Naive thymus-derived CD8-positive, alpha-beta T cell (primary cell): ENCODE results near the gene NIFK. TPM values are rescaled to one million over a fixed set of nuclear protein-coding genes. Genes with fewer than 3 reads are reported as not detected.

Experiments used
- ATAC-seq, 2 donors: fragments of 150-1000 bp; cut with Tn5 transposase in 1 of 2; sonication (Bioruptor Pico), chemical (Tn5 transposase) in 1 of 2; 1 replicate in 1 of 2; 2 replicates in 1 of 2; pipeline ENCODE4 v1.10.0; 2021; ENCODE audit warnings: mild to moderate bottlenecking in 2 of 2, moderate library complexity in 2 of 2
- POLR2A ChIA-PET: fragments of 350-600 bp; sonication (Branson Sonifier 250); formaldehyde crosslinking; loops from one replicate; lab custom pipeline; 2021; ENCODE audit warnings: antibody characterized with exemption; lab: Charles Lee
- DNase-seq, 10 donors: peaks; one replicate each; pipeline versions ENCODE4 v3.0.0 to v3.0.0-alpha.2; 2020 to 2022
- H3K27ac Mint-ChIP-seq, 10 donors: one replicate each; pipeline ENCODE4 v1.8.0; 2020 to 2022; ENCODE audit warnings: mild to moderate bottlenecking in 10 of 10, mixed read lengths in 10 of 10, moderate library complexity in 4 of 10, inconsistent platforms in 1 of 10
- H3K27me3 Mint-ChIP-seq, 5 donors: one replicate each; pipeline ENCODE4 v1.8.0; 2021 to 2022; ENCODE audit warnings: mixed read lengths in 5 of 5
- H3K36me3 Mint-ChIP-seq, 3 donors: one replicate each; pipeline ENCODE4 v1.8.0; 2020 to 2022; ENCODE audit warnings: mixed read lengths in 3 of 3, mild to moderate bottlenecking in 2 of 3, inconsistent platforms in 1 of 3
- H3K4me1 Mint-ChIP-seq, 4 donors: one replicate each; pipeline ENCODE4 v1.8.0; 2021 to 2022; ENCODE audit warnings: mixed read lengths in 4 of 4
- H3K4me3 Mint-ChIP-seq, 10 donors: one replicate each; pipeline ENCODE4 v1.8.0; 2020 to 2022; ENCODE audit warnings: mild to moderate bottlenecking in 10 of 10, mixed read lengths in 10 of 10, moderate library complexity in 6 of 10, inconsistent platforms in 1 of 10
- H3K9me3 Mint-ChIP-seq, 9 donors: one replicate each; pipeline ENCODE4 v1.8.0; 2020 to 2022; ENCODE audit warnings: mixed read lengths in 9 of 9, mild to moderate bottlenecking in 3 of 9, inconsistent platforms in 1 of 9, moderate library complexity in 1 of 9
- polyA plus RNA-seq, 3 donors: library from polyadenylated mRNA; unstranded; fragments of 300-500 nt; fragmentation: Illumina TruSeq; gene quantifications; one replicate each; pipeline ENCODE4 v1.2.3, GENCODE V29; 2021
- total RNA-seq, 8 experiments: library from RNA in 2 of 8; stranded (reverse) in 2 of 8; gene quantifications; one replicate each; pipeline ENCODE4 v1.2.3 and lab custom pipeline; 2021 to 2026

The NIFK gene
- 10 to 100 TPM; 68.5 to 80.3 TPM for total RNA-seq
- polyA plus RNA-seq = 10 to 100 TPM; 62.8 to 88.6 (median 77.1) TPM
- total RNA-seq (lab: John Stamatoyannopoulos, UW) = 25.1 to 182 (median 60.6) reads per million in 6 experiments

DNA sequence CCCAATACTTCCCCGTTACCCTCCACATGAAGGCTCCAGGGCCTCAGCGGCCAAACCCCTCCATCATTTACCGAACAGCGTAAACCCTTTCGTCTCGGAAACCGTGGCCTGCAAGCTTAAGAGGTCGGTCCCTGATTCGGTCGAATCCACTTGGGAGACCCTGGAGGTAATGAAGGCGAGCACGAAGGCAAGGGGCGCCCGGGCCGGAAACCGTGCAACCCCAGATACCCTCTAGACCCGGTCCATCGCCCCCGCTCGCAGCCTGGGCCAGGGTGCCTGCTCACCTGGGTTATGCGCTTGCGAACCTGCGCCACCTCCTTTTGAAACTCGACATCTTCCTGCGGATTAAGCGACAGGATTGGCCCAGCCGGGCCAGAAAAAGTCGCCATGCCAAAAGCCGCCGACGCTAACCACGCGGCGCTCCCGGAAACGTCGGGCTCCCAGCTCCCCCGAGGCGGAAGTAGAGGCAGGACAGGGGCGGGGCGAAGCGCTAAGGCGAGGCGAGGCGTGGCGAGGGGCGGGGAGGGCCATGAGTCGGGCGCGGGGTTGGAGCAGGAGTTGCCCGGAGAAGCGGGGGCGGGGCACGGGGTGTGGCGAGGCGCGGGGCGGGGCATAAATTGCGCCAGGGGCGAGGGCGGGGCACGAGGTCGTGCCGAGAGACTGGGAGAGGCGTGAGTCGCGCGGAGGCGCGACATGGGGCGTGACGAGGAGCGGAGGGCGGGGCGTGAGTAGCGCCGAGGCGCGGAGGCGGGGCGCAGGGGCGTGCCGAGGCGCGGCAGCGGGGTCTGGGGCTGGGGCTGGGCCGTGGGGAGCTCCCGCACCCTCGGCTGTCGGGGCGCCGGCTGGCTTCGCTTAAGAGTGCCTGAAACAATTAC is at the start of gene NIFK:
TSS of gene NIFK (minus strand) at position 414 of the 875 bp plus-strand sequence. CDS start at position 389, 25 bp downstream.
- Mint-ChIP-seq H3K36me3 (peaks cover 1 to 37% (median 3%) of the 10 kb centered on the region in 3 donors), H3K4me1 (peaks cover 16 to 60% (median 54%) of the 10 kb centered on the region in 4 donors), H3K27me3 (no peaks in the 10 kb centered on the region), H3K27ac (peak within 1 kb of the TSS; percentile 85 to 99 (median 97)), H3K4me3 (peak within 1 kb of the TSS; percentile 94 to 100 (median 96)), H3K9me3 (no peaks in the 10 kb centered on the region)
- POLR2A ChIA-PET = interaction anchor here (0.7 to 3.9 kb wide), 7 partner anchors 15 to 208 kb away, joined by 3 to 40 read pairs (median 12); partner anchors contain the start of genes CLASP1, RNU4ATAC and TSN
- peak; percentile 97 to 100 (median 100) for DNase-seq
- ATAC-seq = peak; percentile 85 to 86

DNA sequence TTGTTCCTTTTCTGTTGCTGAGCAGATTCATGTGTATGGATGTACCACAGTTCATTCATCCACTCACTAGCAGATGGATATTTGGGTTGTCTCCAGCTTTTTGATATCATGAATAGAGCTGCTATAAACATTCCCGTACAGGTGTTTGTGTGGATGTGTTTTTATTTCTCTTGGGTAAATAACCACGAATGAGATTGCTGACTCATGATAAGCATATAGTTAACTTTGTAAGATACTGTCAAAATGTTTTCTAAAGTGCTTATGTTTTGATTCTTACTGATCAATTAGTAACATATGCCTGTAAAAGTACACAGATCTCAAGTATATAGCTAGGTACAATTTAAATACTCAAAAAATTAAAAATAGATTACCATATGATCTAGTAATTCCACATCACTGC is 46.5 kb upstream of the NIFK start:
- POLR2A ChIA-PET = no interaction called here
- peaks cover 0 to 4% (median 2%) of the 10 kb centered on the region in 5 donors for H3K27me3 Mint-ChIP-seq
- no peak overlapping the region for H3K27ac Mint-ChIP-seq
- H3K4me3 Mint-ChIP-seq = no peak overlapping the region
- no peaks in the 10 kb centered on the region for H3K36me3 Mint-ChIP-seq
- no peaks in the 10 kb centered on the region for H3K4me1 Mint-ChIP-seq
- ATAC-seq = no peak
- DNase-seq = no peak
- H3K9me3 Mint-ChIP-seq = no peaks in the 10 kb centered on the region

DNA sequence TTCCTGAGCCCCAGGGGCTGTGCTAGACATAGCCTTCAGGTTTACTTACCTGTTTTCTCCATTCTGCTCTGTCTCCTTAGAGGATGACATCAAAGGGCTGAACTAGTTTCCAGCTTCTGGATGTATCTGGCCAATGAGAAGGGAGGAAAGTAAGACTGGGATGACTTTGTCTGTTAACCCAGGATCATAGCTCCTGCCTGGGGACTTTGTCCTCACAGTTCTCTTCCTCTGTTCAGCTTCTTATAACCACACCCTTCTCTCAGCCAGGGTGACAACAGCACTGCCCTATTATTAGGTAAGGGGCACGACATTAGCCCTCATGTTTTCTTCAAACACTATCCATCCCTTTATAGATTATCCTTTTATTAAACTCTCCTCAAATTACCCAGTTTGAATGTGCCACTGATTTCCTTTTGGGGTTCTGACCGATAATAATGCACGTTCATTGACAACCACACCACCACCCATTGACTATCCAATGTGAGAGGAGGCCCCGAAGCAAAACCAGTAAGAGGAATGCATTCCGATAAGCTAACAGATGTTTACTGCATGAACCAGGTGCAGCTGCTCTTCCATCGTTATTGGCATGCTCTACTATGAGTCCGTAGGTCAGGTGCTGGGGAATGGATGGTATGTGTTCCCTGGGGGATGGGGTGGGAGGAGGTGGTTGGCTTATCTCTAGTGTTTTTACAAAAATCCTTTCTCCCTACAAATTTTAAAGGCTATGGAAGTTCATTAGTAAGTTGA is 42.2 kb upstream of the NIFK start:
- no peaks in the 10 kb centered on the region for H3K4me1 Mint-ChIP-seq
- no peak overlapping the region for H3K4me3 Mint-ChIP-seq
- POLR2A ChIA-PET = no interaction called here
- peaks cover 0 to 2% (median 0%) of the 10 kb centered on the region in 5 donors for H3K27me3 Mint-ChIP-seq
- no peaks in the 10 kb centered on the region for H3K9me3 Mint-ChIP-seq
- no peak for DNase-seq
- no peaks in the 10 kb centered on the region for H3K36me3 Mint-ChIP-seq
- no peak overlapping the region for H3K27ac Mint-ChIP-seq
- no peak for ATAC-seq

DNA sequence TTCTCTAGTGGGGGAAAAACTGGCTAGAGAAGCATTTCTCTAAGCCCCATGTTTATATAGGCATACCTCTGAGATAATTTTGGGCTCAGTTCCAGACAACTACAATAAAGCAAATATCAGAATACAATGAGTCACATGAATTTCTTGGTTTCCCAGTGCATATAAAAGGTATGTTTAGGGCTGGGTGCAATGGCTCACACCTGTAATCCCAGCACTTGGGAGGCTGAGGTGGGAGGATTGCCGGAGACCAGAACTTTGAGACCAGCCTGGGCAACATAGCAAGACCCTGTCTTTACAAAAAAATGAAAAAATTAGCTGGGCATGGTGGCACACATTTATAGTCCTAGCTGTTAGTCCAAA is 41.0 kb upstream of the NIFK start:
- Mint-ChIP-seq H3K27ac (no peak overlapping the region), H3K4me1 (no peaks in the 10 kb centered on the region), H3K4me3 (no peak overlapping the region), H3K36me3 (no peaks in the 10 kb centered on the region), H3K9me3 (no peaks in the 10 kb centered on the region), H3K27me3 (no peaks in the 10 kb centered on the region)
- ATAC-seq (no peak), DNase-seq (no peak)
- POLR2A ChIA-PET = no interaction called here

DNA sequence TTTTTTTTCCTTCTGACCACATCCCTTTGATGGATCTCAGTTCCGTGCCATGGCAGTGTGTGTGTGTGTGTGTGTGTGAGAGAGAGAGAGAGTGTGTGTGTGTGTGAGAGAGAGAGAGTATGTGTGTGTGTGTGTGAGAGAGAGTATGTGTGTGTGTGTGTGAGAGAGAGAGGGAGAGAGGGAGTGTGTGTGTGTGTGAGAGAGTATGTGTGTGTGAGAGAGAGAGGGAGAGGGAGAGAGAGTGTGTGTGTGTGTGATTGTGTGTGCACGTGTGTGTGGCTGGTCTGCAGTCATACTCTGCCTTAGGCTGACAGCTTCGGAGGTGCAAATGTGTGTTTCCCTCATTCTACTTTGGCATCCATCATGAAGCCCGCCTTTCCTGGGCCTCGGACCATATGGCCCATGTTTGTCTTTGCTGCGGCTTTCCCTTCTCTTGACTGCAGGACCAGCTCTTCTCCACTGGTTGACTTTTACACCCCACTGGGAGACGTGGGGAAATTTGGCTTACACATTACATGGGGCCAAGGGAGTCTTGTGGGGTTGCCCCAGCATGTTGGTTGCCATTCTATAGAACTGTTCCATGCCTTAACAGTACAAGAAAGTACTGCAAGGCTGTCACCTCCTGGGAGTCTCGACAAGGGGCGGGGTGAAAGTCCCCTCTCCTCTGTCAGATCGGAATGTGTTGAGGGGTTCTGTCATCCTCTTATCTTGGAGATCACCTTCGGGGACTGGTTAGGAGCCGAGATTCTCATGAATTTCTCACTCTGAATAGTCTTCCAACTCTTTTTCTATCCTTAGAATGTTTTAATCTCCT is 40.4 kb upstream of the NIFK start:
- H3K27ac Mint-ChIP-seq = no peak overlapping the region
- DNase-seq (no peak), ATAC-seq (no peak)
- no peaks in the 10 kb centered on the region for H3K9me3 Mint-ChIP-seq
- H3K4me1 Mint-ChIP-seq = no peaks in the 10 kb centered on the region
- no peak overlapping the region for H3K4me3 Mint-ChIP-seq
- H3K27me3 Mint-ChIP-seq = no peaks in the 10 kb centered on the region
- peaks cover 0 to 2% (median 0%) of the 10 kb centered on the region in 3 donors for H3K36me3 Mint-ChIP-seq
- POLR2A ChIA-PET = no interaction called here

DNA sequence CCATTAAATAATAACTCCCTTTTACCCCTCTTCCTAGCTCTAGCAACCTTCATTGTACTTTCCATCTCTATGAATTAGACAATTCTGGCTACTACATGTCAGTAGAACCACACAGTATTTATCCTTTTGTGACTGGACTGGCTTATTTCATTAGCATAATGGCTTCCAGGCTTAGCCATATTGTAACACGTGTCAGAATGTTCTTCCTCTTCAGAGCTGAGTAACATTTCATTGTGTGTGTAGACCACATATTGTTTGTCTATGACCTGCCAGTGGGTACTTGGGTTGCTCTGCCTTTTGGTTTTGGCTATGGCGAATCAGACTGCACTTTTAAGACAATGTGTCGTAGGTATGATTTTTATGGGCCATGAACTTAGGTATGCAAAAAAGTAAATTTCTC is 39.7 kb upstream of the NIFK start:
- Mint-ChIP-seq H3K4me1 (peaks cover 0 to under 1% (median 0%) of the 10 kb centered on the region in 4 donors), H3K4me3 (no peak overlapping the region), H3K36me3 (peaks cover 0 to 2% (median 0%) of the 10 kb centered on the region in 3 donors), H3K27ac (peak overlapping the region in 1 of 10 donors; percentile 11), H3K9me3 (no peaks in the 10 kb centered on the region), H3K27me3 (no peaks in the 10 kb centered on the region)
- POLR2A ChIA-PET = no interaction called here
- DNase-seq (no peak), ATAC-seq (no peak)

DNA sequence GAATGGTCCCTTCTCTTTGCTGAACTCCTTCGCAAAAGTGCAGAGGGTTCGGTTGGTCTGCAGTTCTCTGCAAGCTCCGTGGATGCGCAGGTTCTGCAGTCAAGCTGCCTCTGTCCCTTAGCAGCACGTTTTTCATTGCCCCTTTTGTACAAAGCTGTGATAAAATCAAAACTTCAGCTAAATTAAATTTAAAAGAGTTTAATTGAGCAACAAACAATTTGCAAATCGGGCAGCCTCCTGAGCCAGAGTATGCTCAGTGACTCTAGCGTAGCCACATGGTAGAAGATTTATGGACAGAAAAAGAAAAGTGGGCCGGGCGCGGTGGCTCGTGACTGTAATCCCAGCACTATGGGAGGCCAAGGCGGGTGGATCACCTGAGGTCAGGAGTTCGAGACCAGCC is 37.6 kb upstream of the NIFK start:
- ATAC-seq (no peak), DNase-seq (no peak)
- Mint-ChIP-seq H3K4me1 (peaks cover 0 to 3% (median 0%) of the 10 kb centered on the region in 4 donors), H3K27me3 (no peaks in the 10 kb centered on the region), H3K4me3 (no peak overlapping the region), H3K36me3 (peaks cover 0 to 8% (median 2%) of the 10 kb centered on the region in 3 donors), H3K27ac (no peak overlapping the region), H3K9me3 (no peaks in the 10 kb centered on the region)
- POLR2A ChIA-PET = no interaction called here

DNA sequence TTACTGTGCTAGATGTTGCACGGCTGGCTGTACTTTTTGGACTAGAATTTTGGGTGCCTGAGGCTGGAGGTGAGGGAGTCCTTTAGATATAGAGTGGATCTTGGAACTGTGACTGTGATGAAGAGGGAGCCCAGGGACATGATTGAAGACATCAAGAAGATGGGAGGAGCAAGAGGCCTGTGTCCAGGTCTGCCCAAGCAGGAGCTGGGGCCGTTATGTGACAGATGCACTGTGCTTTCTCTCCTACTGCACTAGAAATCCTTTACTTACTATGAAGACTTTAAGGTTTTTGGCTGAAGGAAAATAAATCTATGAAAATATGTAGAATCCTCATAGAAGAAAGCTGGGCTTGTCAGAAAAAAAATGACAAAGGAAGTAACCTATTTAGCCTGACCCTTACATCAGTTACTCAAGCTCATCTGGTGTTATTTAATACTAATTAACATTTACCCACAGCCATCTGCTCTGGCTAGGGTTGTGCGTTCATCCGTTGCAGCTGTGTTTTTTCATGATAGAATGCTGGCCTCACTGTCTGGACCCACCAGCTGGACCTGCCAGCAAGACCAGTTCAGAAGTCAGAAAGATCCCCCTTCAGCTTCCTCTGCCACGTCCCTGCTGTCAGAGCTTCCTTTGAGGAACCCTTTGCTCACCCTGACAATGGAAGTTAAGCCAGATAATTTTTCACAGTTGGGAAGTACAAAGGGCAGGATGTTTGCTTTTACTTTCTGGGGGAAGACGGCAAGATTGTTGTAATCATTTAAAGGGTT is 35.5 kb upstream of the NIFK start:
- H3K36me3 Mint-ChIP-seq = peaks cover 2 to 26% (median 5%) of the 10 kb centered on the region in 3 donors
- H3K27me3 Mint-ChIP-seq = no peaks in the 10 kb centered on the region
- POLR2A ChIA-PET = no interaction called here
- H3K27ac Mint-ChIP-seq = peak overlapping the region in 2 of 10 donors; percentile 17 to 61
- ATAC-seq (no peak), DNase-seq (no peak)
- peaks cover 0 to 3% (median 0%) of the 10 kb centered on the region in 4 donors for H3K4me1 Mint-ChIP-seq
- H3K4me3 Mint-ChIP-seq = no peak overlapping the region
- no peaks in the 10 kb centered on the region for H3K9me3 Mint-ChIP-seq

DNA sequence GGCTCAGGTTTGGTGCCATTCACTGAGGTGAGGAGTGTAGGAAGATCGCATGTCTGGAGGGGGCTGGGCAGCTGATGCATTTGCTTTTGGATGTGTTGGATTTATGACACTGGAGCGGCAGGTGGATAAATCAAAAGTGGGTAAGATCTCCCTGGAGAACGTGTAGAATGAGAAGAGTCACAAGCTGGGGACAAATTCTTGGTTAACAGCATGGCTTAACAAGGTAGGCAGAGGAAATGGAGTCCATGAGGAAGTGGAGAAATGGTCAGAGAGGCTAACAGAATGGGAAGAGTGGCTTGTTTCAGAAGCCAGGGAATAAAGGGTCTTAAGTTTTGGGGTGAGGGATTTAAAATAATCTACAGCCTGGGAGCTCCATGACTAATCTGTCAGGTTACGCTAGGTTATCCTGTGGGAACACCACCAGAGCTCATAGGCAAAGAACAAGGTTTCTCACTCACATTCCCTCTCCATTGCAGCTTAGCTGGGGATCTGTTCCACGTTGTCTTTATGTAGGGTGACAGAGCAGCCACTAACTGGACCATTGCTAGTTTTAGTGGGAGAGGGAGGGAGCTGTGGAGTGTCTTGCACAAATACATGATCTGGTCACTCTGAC is 31.6 kb upstream of the NIFK start:
- no peak for DNase-seq
- H3K36me3 Mint-ChIP-seq = peaks cover 12 to 65% (median 19%) of the 10 kb centered on the region in 3 donors
- no peak for ATAC-seq
- peak overlapping the region in 2 of 10 donors; percentile 4 to 40 for H3K27ac Mint-ChIP-seq
- no peak overlapping the region for H3K4me3 Mint-ChIP-seq
- no peaks in the 10 kb centered on the region for H3K27me3 Mint-ChIP-seq
- H3K9me3 Mint-ChIP-seq = no peaks in the 10 kb centered on the region
- POLR2A ChIA-PET = interaction anchor here (0.6 kb wide), 1 partner anchor 24 kb away, joined by 5 read pairs; no protein-coding TSS in a partner anchor
- H3K4me1 Mint-ChIP-seq = peaks cover 0 to 3% (median 0%) of the 10 kb centered on the region in 4 donors

DNA sequence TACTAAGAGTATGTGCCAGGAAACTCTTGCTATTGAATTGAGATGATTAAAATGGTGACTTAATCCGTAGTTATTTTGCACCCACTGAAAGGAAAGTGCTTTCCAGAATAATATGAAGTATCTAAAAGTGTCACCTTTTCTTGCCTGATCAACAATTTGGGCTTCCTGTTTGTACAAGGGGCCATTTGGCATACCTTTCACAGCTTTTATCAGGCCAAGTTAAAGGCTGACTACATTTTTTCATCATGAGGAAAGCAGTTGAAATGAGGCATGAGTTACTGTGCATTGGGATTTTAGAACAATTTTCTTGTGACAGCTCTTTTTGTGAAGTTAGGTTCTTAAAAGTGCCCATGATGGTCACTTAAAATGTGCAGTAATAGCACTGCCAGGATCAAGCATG is 29.9 kb upstream of the NIFK start:
- Mint-ChIP-seq H3K4me1 (peaks cover 0 to 3% (median 0%) of the 10 kb centered on the region in 4 donors), H3K27me3 (no peaks in the 10 kb centered on the region), H3K9me3 (no peaks in the 10 kb centered on the region), H3K36me3 (peaks cover 16 to 78% (median 19%) of the 10 kb centered on the region in 3 donors), H3K27ac (no peak overlapping the region), H3K4me3 (no peak overlapping the region)
- POLR2A ChIA-PET = interaction anchor here (1.3 kb wide), 1 partner anchor 11 kb away, joined by 3 read pairs; the partner anchor contains the start of gene TSN
- DNase-seq (no peak), ATAC-seq (no peak)

DNA sequence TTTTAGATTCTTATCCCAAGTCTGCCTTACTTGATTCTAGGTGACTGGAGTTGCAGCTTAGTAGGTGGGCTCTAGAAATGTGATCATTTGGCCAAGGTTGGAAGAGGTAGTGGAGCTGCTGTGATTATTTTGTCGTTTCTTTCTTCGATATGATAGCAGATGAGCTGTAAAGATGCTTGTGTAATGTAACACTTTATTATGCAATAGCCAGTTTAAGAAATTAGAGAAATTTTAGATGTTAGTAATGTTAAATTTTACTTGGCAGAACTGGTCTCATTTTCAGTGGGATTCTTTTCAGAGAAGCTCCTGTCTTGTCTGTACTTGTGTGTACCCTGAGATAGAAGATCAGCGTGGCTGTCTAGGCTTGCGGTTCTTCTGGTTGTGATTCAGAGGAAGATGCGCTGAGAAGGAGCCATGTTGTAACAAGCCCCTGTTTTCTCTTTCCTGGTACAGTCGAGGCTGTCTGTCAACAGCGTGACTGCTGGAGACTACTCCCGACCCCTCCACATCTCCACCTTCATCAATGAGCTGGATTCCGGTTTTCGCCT is 28.1 kb upstream of the NIFK start:
- no peak for DNase-seq
- H3K4me1 Mint-ChIP-seq = peaks cover 0 to 4% (median 0%) of the 10 kb centered on the region in 4 donors
- POLR2A ChIA-PET = no interaction called here
- H3K27ac Mint-ChIP-seq = peak overlapping the region in 1 of 10 donors; percentile 17
- no peaks in the 10 kb centered on the region for H3K9me3 Mint-ChIP-seq
- no peaks in the 10 kb centered on the region for H3K27me3 Mint-ChIP-seq
- H3K36me3 Mint-ChIP-seq = peaks cover 16 to 91% (median 19%) of the 10 kb centered on the region in 3 donors
- no peak overlapping the region for H3K4me3 Mint-ChIP-seq
- no peak for ATAC-seq
